Stimulated activated naive B cell treated with anti-CD40 and anti-IgM and Interleukin-4, amounts not matched to agents 10 μg/mL and 1 μg/mL and 100 μg/mL, for 72 hours (primary cell): ENCODE measurements around the gene VRK3.
"Not testable (repeated sequence)": the region's sequence is repeated elsewhere in the genome, so short reads cannot be mapped to it uniquely, and the experiment has no call there.

ENCODE experiments used
- ATAC-seq, 2 donors: fragments of 150-1000 bp; cut with Tn5 transposase; replicated peaks; 2 replicates each; pipeline ENCODE4 v1.10.0; 2021; ENCODE audit warnings: moderate library complexity in 1 of 2
- DNase-seq: peaks from one replicate; pipeline ENCODE4 v3.0.0; 2021
- H3K27ac Mint-ChIP-seq: one replicate; pipeline ENCODE4 v1.8.0; 2022; ENCODE audit warnings: mild to moderate bottlenecking, mixed read lengths
- H3K27me3 Mint-ChIP-seq, 2 donors: one replicate each; pipeline ENCODE4 v1.8.0; 2022; ENCODE audit warnings: mixed read lengths in 2 of 2
- H3K36me3 Mint-ChIP-seq, 2 donors: one replicate each; pipeline ENCODE4 v1.8.0; 2022; ENCODE audit warnings: mixed read lengths in 2 of 2, mild to moderate bottlenecking in 1 of 2
- H3K4me1 Mint-ChIP-seq, 2 donors: one replicate each; pipeline ENCODE4 v1.8.0; 2022; ENCODE audit warnings: mixed read lengths in 2 of 2, mild to moderate bottlenecking in 1 of 2
- H3K4me3 Mint-ChIP-seq, 2 donors: one replicate each; pipeline ENCODE4 v1.8.0; 2022; ENCODE audit warnings: mild to moderate bottlenecking in 2 of 2, mixed read lengths in 2 of 2, moderate library complexity in 1 of 2
- H3K9me3 Mint-ChIP-seq, 2 donors: one replicate each; pipeline ENCODE4 v1.8.0; 2022; ENCODE audit warnings: mixed read lengths in 2 of 2, mild to moderate bottlenecking in 1 of 2

VRK3 gene

GRCh38 chr19:49972841-49973240, 52.3 kb downstream of the VRK3 start:
- DNase-seq (no peak), ATAC-seq (no peak)
- no peaks in the 10 kb centered on the region for H3K9me3 Mint-ChIP-seq
- H3K4me3 Mint-ChIP-seq: no peak overlapping the region
- no peak overlapping the region for H3K27ac Mint-ChIP-seq
- H3K27me3 Mint-ChIP-seq: peaks cover 10% of the 10 kb centered on the region in 2 donors
- H3K4me1 Mint-ChIP-seq: no peaks in the 10 kb centered on the region
- peaks cover 22 to 30% of the 10 kb centered on the region in 2 donors for H3K36me3 Mint-ChIP-seq

DNA sequence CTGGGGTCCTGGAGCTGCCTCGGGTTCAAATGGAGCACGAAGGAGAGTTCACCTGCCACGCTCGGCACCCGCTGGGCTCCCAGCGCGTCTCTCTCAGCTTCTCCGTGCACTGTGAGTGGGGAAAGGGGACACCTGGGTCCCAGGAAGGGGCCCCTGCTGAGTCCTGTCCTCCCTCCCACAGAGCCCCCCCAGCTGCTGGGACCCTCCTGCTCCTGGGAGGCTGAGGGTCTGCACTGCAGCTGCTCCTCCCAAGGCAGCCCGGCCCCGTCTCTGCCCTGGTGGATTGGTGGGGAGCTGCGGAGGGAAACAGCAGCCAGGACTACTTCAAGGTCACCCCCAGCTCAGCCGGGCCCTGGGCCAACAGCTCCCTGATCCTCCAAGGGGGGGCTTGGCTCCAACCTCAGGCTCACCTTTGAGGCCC, 53.2 kb downstream of the VRK3 start:
- Mint-ChIP-seq H3K27ac (no peak overlapping the region), H3K27me3 (peaks cover 10% of the 10 kb centered on the region in 2 donors), H3K36me3 (peaks cover 14 to 23% of the 10 kb centered on the region in 2 donors), H3K4me3 (no peak overlapping the region), H3K9me3 (no peaks in the 10 kb centered on the region), H3K4me1 (no peaks in the 10 kb centered on the region)
- ATAC-seq (no peak), DNase-seq (no peak)

DNA sequence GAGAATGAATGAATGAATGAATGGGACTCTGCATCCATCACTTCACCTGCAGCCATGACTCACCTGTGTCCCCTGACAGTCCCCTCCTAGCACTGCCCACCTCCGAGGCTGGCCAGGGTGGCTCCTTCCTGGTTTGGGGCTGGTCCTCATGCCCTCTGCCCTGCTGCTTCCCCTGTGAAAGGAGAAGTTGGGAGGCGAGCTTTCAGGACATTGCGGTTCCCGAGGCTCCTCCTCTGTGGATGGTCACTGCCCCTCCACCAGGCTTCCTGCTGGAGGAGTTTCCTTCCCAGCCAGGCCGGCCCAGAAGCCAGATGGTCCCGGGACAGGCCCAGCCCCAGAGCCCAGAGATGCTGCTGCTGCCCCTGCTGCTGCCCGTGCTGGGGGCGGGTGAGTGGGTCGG, 55.8 kb downstream of the VRK3 start:
- peaks cover 10% of the 10 kb centered on the region in 2 donors for H3K27me3 Mint-ChIP-seq
- not testable (repeated sequence) for H3K9me3 Mint-ChIP-seq, H3K4me3 Mint-ChIP-seq, ATAC-seq, DNase-seq, H3K36me3 Mint-ChIP-seq, H3K4me1 Mint-ChIP-seq, H3K27ac Mint-ChIP-seq

- H3K9me3 Mint-ChIP-seq: peaks cover 0 to under 1% of the 10 kb centered on the region in 2 donors
- H3K27ac Mint-ChIP-seq: no peak overlapping the region
- H3K27me3 Mint-ChIP-seq: peaks cover 10% of the 10 kb centered on the region in 2 donors
- peaks cover 0 to 7% of the 10 kb centered on the region in 2 donors for H3K4me1 Mint-ChIP-seq
- DNase-seq: no peak
- peaks cover 0 to 2% of the 10 kb centered on the region in 2 donors for H3K36me3 Mint-ChIP-seq
- no peak for ATAC-seq
- H3K4me3 Mint-ChIP-seq: no peak overlapping the region
Observed at GRCh38 chr19:49968279-49968922, 56.8 kb downstream of the VRK3 start.

- not testable (repeated sequence) for H3K36me3 Mint-ChIP-seq, H3K27ac Mint-ChIP-seq, H3K4me1 Mint-ChIP-seq, H3K4me3 Mint-ChIP-seq, DNase-seq, H3K27me3 Mint-ChIP-seq, ATAC-seq, H3K9me3 Mint-ChIP-seq
Observed at GRCh38 chr19:49960980-49961379, 64.2 kb downstream of the VRK3 start, which contains the start of gene SIGLEC11. TSS of gene SIGLEC11 (minus strand) at chr19:49961172. CDS start at chr19:49961081, 91 bp downstream.

GRCh38 chr19:49959892-49960291, 65.3 kb downstream of the VRK3 start:
- not testable (repeated sequence) for H3K4me1 Mint-ChIP-seq, H3K9me3 Mint-ChIP-seq, DNase-seq, ATAC-seq, H3K27ac Mint-ChIP-seq, H3K4me3 Mint-ChIP-seq, H3K36me3 Mint-ChIP-seq
- peaks cover 5 to 12% of the 10 kb centered on the region in 2 donors for H3K27me3 Mint-ChIP-seq

DNA sequence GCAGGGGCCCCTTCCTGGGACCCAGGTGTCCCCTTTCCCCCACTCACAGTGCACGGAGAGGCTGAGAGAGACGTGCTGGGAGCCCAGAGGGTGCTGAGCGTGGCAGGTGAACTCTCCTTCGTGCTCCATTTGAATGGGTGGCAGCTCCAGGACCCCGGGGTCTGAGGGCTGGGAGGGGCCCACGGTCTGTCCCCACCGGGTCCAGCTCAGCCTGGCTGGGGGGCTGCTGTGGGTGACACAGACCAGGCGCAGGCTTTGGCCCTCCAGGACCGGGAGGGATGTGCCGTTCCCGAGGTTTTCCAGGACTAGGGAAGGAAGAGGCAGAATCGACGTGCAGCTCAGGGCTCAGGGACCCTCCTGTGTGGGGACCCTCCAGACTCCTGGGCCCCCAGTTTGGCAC, 66.6 kb downstream of the VRK3 start:
- H3K4me1 Mint-ChIP-seq, H3K36me3 Mint-ChIP-seq, H3K9me3 Mint-ChIP-seq, H3K27ac Mint-ChIP-seq, DNase-seq, ATAC-seq, H3K4me3 Mint-ChIP-seq: not testable (repeated sequence)
- H3K27me3 Mint-ChIP-seq: peaks cover 14 to 25% of the 10 kb centered on the region in 2 donors

DNA sequence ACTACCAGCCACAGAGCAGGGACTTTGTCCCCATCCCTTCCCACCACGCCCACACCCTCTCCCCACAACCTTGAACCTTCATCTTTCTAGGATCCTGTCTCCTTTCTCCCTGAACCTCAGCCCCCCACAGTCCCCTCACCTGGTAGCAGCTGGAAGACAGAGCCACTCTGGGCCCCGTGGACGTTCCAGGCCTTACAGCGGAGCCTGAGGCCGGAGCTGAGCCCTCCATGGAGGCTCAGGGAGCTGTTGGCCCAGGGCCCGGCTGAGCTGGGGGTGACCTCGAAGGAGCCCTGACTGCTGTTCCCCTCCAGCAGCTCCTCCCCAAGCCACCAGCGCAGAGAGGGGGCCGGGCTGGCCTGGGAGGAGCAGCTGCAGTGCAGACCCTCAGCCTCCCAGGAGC, 67.0 kb downstream of the VRK3 start:
- H3K9me3 Mint-ChIP-seq, H3K4me3 Mint-ChIP-seq, ATAC-seq, H3K36me3 Mint-ChIP-seq, H3K27ac Mint-ChIP-seq, DNase-seq: not testable (repeated sequence)
- peaks cover 9 to 12% of the 10 kb centered on the region in 2 donors for H3K4me1 Mint-ChIP-seq
- peaks cover 18 to 30% of the 10 kb centered on the region in 2 donors for H3K27me3 Mint-ChIP-seq

DNA sequence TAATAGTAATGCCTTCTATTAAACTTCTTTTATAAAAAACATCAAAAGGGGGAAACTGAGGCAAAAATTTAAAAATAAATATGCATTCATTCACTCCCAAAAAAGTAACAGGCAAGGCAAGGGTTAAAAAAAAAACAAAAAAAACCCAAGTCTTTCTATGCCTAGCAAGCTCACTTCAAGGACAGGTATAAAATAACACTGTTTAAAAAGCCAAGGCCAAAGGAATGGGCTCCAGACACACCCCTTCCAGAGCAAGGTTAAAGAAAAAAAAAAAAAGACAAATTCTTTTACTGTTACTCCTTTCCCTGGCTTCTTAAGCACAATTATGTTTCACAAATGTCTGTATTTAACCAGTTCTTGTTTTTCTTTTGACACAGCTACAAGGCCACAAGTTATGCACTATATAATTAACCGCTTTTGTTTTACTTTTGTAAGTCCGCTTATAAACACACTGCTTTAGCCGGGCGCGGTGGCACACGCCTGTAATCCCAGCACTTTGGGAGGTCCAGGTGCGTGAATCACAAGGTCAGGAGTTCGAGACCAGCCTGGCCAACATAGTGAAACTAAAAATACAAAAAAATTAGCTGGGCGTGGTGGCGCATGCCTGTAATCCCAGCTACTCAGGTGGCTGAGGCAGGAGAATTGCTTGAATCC, 67.8 kb downstream of the VRK3 start:
- H3K27ac Mint-ChIP-seq: no peak overlapping the region
- H3K4me3 Mint-ChIP-seq: no peak overlapping the region
- H3K9me3 Mint-ChIP-seq: no peaks in the 10 kb centered on the region
- H3K4me1 Mint-ChIP-seq: peaks cover 9 to 16% of the 10 kb centered on the region in 2 donors
- ATAC-seq (no peak), DNase-seq (no peak)
- peaks cover 18 to 37% of the 10 kb centered on the region in 2 donors for H3K27me3 Mint-ChIP-seq
- no peaks in the 10 kb centered on the region for H3K36me3 Mint-ChIP-seq

GRCh38 chr19:49956115-49956495, 69.1 kb downstream of the VRK3 start:
- no peaks in the 10 kb centered on the region for H3K9me3 Mint-ChIP-seq
- no peaks in the 10 kb centered on the region for H3K36me3 Mint-ChIP-seq
- H3K4me3 Mint-ChIP-seq: no peak overlapping the region
- ATAC-seq: no peak
- peaks cover 11 to 20% of the 10 kb centered on the region in 2 donors for H3K4me1 Mint-ChIP-seq
- no peak for DNase-seq
- peaks cover 23 to 48% of the 10 kb centered on the region in 2 donors for H3K27me3 Mint-ChIP-seq
- H3K27ac Mint-ChIP-seq: no peak overlapping the region

GRCh38 chr19:49954933-49955332, 70.2 kb downstream of the VRK3 start:
- no peak overlapping the region for H3K27ac Mint-ChIP-seq
- H3K27me3 Mint-ChIP-seq: peaks cover 32 to 58% of the 10 kb centered on the region in 2 donors
- no peak overlapping the region for H3K4me3 Mint-ChIP-seq
- peaks cover 11 to 20% of the 10 kb centered on the region in 2 donors for H3K4me1 Mint-ChIP-seq
- no peaks in the 10 kb centered on the region for H3K9me3 Mint-ChIP-seq
- H3K36me3 Mint-ChIP-seq: no peaks in the 10 kb centered on the region
- ATAC-seq (no peak), DNase-seq (no peak)

GRCh38 chr19:49954092-49954829, 70.9 kb downstream of the VRK3 start:
- ATAC-seq: no peak
- no peak for DNase-seq
- Mint-ChIP-seq H3K4me3 (no peak overlapping the region), H3K36me3 (no peaks in the 10 kb centered on the region), H3K9me3 (no peaks in the 10 kb centered on the region), H3K27me3 (peaks cover 34 to 65% of the 10 kb centered on the region in 2 donors), H3K27ac (no peak overlapping the region), H3K4me1 (peaks cover 11 to 20% of the 10 kb centered on the region in 2 donors)

GRCh38 chr19:49953416-49953815, 71.8 kb downstream of the VRK3 start:
- no peak for DNase-seq
- peaks cover 11 to 20% of the 10 kb centered on the region in 2 donors for H3K4me1 Mint-ChIP-seq
- peaks cover 34 to 64% of the 10 kb centered on the region in 2 donors for H3K27me3 Mint-ChIP-seq
- H3K27ac Mint-ChIP-seq: no peak overlapping the region
- no peaks in the 10 kb centered on the region for H3K36me3 Mint-ChIP-seq
- no peak overlapping the region for H3K4me3 Mint-ChIP-seq
- H3K9me3 Mint-ChIP-seq: no peaks in the 10 kb centered on the region
- ATAC-seq: peak; percentile 27

GRCh38 chr19:49952906-49953305, 72.3 kb downstream of the VRK3 start:
- Mint-ChIP-seq H3K4me3 (no peak overlapping the region), H3K9me3 (no peaks in the 10 kb centered on the region), H3K27me3 (peaks cover 31 to 59% of the 10 kb centered on the region in 2 donors), H3K27ac (no peak overlapping the region), H3K4me1 (peaks cover 11 to 20% of the 10 kb centered on the region in 2 donors), H3K36me3 (no peaks in the 10 kb centered on the region)
- DNase-seq: no peak
- ATAC-seq: no peak
